Endodermal cell (in vitro differentiated cells): Measurements from ENCODE around the gene CAPN1. TPM values are rescaled to one million over a fixed set of nuclear protein-coding genes. Genes with fewer than 3 reads are reported as not detected.

Source experiments
- DNase-seq: peaks from one replicate; pipeline ENCODE4 v3.0.0-alpha.2; 2017
- H3K27ac ChIP-seq: 2 replicates; pipeline ENCODE4 v1.5.1; 2013; ENCODE audit warnings: mild to moderate bottlenecking, low read depth, low read length, moderate library complexity
- H3K27me3 ChIP-seq: 2 replicates; pipeline ENCODE4 v1.6.1; 2013; ENCODE audit warnings: mild to moderate bottlenecking, low read length, moderate library complexity; ENCODE audit not compliant: insufficient read depth, control insufficient read depth, poor library complexity, severe bottlenecking
- H3K36me3 ChIP-seq: 2 replicates; pipeline ENCODE4 v1.7.0; 2013; ENCODE audit warnings: mild to moderate bottlenecking, low read length, moderate library complexity; ENCODE audit not compliant: control insufficient read depth, insufficient read depth
- H3K4me1 ChIP-seq: one replicate; pipeline ENCODE4 v1.7.0; 2013; ENCODE audit warnings: low read length; ENCODE audit not compliant: control insufficient read depth, insufficient read depth
- H3K4me3 ChIP-seq: 2 replicates; pipeline ENCODE4 v1.5.1; 2013; ENCODE audit warnings: mild to moderate bottlenecking, low read length, moderate library complexity
- H3K9ac ChIP-seq: 2 replicates; pipeline ENCODE4 v1.6.1; 2013; ENCODE audit warnings: mild to moderate bottlenecking, low read length, moderate library complexity; ENCODE audit not compliant: poor library complexity, severe bottlenecking; ENCODE audit errors: extremely low read depth
- H3K9me3 ChIP-seq: 2 replicates; pipeline ENCODE4 v1.6.1; 2013; ENCODE audit warnings: mild to moderate bottlenecking, low read length, moderate library complexity; ENCODE audit not compliant: control insufficient read depth
- H3K27ac Mint-ChIP-seq: 2 replicates; pipeline ENCODE4 v1.8.0; 2020; ENCODE audit warnings: mixed read lengths
- H3K27me3 Mint-ChIP-seq: 2 replicates; pipeline ENCODE4 v1.8.0; 2021; ENCODE audit warnings: mild to moderate bottlenecking, mixed read lengths; ENCODE audit not compliant: insufficient read depth
- H3K36me3 Mint-ChIP-seq: 2 replicates; pipeline ENCODE4 v1.8.0; 2020; ENCODE audit warnings: low read depth, mixed read lengths
- H3K4me1 Mint-ChIP-seq: 2 replicates; pipeline ENCODE4 v1.8.0; 2020; ENCODE audit warnings: mixed read lengths
- H3K4me3 Mint-ChIP-seq: 2 replicates; pipeline ENCODE4 v1.8.0; 2020; ENCODE audit warnings: mild to moderate bottlenecking, moderate library complexity, mixed read lengths
- H3K9me3 Mint-ChIP-seq: 2 replicates; pipeline ENCODE4 v1.8.0; 2020; ENCODE audit warnings: mild to moderate bottlenecking, mixed read lengths
- WGBS, 2 experiments: methylation state at CpG; one replicate each; pipeline versions ENCODE4 v1.1.5 to v1.1.7; 2013; ENCODE audit warnings: missing lambda C conversion rate in 2 of 2, mixed read lengths in 1 of 2; ENCODE audit not compliant: insufficient coverage in 1 of 2, insufficient read length in 1 of 2; 5-methylcytosine and 5-hydroxymethylcytosine counted together
- total RNA-seq, 2 donors: library from RNA; stranded (reverse); fragmentation: NEBNext Ultra II Directional in 1 of 2; extraction: Animal tissue kit (Norgen Biotek cat#: 25700) in 1 of 2; gene quantifications; 2 replicates in 1 of 2; 3 replicates in 1 of 2; pipeline ENCODE4 v1.2.1, GENCODE V29; 2021
- TF ChIP-seq, protein P1 (sequence below): fragments of 200-600 bp; sonication (generic); conservative IDR thresholded peaks from 2 replicates; pipeline ENCODE4 v1.5.0; 2021; ENCODE audit warnings: antibody characterized with exemption, mild to moderate bottlenecking

CAPN1 gene
- total RNA-seq, 2 donors from 2014 or later, result 183 to 223 TPM

DNA sequence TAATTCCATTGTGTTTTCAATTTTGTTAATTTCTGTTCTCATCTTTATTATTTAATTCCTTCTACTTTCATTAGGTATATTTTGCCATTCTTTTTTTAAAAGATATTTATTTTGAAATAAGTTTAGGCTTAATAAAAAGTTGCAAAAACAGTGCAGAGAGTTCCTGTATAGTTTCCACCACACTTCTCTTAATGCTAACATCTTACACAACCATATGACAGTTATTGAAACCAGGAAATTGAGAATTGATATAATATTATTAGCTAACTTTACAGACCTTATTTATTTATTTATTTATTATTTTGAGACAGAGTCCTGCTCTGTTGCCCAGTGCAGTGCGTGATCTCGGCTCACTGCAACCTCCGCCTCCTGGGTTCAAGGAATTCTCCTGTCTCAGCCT, 25.5 kb upstream of the CAPN1 start:
- Histone ChIP-seq H3K36me3 (no peaks in the 10 kb centered on the region), H3K4me3 (no peak overlapping the region), H3K27me3 (no peaks in the 10 kb centered on the region), H3K9me3 (no peaks in the 10 kb centered on the region), H3K9ac (no peak overlapping the region), H3K27ac (no peak overlapping the region), H3K4me1 (no peaks in the 10 kb centered on the region)
- WGBS, 2 experiments, result 95 to 100% methylated on average over 3 of the region's 3 CpGs
- Mint-ChIP-seq H3K27me3 (peaks cover 17% of the 10 kb centered on the region), H3K4me3 (no peak overlapping the region), H3K36me3 (no peaks in the 10 kb centered on the region), H3K27ac (no peak overlapping the region), H3K4me1 (no peaks in the 10 kb centered on the region), H3K9me3 (no peaks in the 10 kb centered on the region)
- TF ChIP-seq, protein P1, sequence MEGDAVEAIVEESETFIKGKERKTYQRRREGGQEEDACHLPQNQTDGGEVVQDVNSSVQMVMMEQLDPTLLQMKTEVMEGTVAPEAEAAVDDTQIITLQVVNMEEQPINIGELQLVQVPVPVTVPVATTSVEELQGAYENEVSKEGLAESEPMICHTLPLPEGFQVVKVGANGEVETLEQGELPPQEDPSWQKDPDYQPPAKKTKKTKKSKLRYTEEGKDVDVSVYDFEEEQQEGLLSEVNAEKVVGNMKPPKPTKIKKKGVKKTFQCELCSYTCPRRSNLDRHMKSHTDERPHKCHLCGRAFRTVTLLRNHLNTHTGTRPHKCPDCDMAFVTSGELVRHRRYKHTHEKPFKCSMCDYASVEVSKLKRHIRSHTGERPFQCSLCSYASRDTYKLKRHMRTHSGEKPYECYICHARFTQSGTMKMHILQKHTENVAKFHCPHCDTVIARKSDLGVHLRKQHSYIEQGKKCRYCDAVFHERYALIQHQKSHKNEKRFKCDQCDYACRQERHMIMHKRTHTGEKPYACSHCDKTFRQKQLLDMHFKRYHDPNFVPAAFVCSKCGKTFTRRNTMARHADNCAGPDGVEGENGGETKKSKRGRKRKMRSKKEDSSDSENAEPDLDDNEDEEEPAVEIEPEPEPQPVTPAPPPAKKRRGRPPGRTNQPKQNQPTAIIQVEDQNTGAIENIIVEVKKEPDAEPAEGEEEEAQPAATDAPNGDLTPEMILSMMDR, result no peak
- no peak for DNase-seq

DNA sequence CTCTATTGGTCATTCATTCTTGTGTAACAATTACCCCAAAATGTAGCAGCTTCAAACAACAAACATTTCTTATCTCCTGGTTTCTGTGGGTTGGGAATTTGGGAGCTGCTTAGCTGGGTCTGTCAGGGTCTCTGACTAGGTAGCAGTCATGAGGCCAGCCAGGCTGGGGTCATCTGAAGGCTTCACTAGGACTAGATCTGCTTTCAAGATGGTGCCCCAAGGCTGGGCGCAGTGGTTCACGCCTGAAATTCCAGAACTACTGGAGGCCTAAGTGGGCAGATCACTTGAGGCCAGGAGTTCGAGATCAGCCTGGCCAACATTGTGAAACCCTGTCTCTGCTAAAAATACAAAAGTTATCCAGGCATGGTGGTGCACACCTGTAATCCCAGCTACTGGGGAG, 24.8 kb upstream of the CAPN1 start:
- no peak for DNase-seq
- Mint-ChIP-seq H3K9me3 (no peaks in the 10 kb centered on the region), H3K27me3 (peaks cover 10% of the 10 kb centered on the region), H3K27ac (no peak overlapping the region), H3K4me3 (no peak overlapping the region), H3K36me3 (no peaks in the 10 kb centered on the region), H3K4me1 (no peaks in the 10 kb centered on the region)
- TF ChIP-seq, protein P1, result no peak
- Histone ChIP-seq H3K9ac (no peak overlapping the region), H3K4me3 (no peak overlapping the region), H3K4me1 (no peaks in the 10 kb centered on the region), H3K9me3 (no peaks in the 10 kb centered on the region), H3K27me3 (no peaks in the 10 kb centered on the region), H3K36me3 (no peaks in the 10 kb centered on the region), H3K27ac (no peak overlapping the region)
- 84 to 90% methylated on average over 3 of the region's 3 CpGs for WGBS, 2 experiments

- no peaks in the 10 kb centered on the region for H3K4me1 ChIP-seq
- no peaks in the 10 kb centered on the region for H3K27me3 ChIP-seq
- Mint-ChIP-seq H3K36me3 (no peaks in the 10 kb centered on the region), H3K4me3 (no peak overlapping the region), H3K27ac (no peak overlapping the region), H3K27me3 (peaks cover 7% of the 10 kb centered on the region), H3K9me3 (no peaks in the 10 kb centered on the region), H3K4me1 (no peaks in the 10 kb centered on the region)
- 88 to 89% methylated on average over 2 to 3 of the region's 3 CpGs for WGBS, 2 experiments
- no peak for DNase-seq
- no peak overlapping the region for H3K9ac ChIP-seq
- H3K4me3 ChIP-seq, result no peak overlapping the region
- TF ChIP-seq, protein P1, result no peak
- no peak overlapping the region for H3K27ac ChIP-seq
- H3K36me3 ChIP-seq, result no peaks in the 10 kb centered on the region
- no peaks in the 10 kb centered on the region for H3K9me3 ChIP-seq
Observed at GRCh38 chr11:65157336-65157735, 24.4 kb upstream of the CAPN1 start.
